ENCODE data around the gene SLC6A11. TPM values are rescaled to one million over a fixed set of nuclear protein-coding genes. Genes with fewer than 3 reads are reported as not detected.

The SLC6A11 gene
- polyA plus RNA-seq (2012; ENCODE audit: missing spikeins): not detected

DNA sequence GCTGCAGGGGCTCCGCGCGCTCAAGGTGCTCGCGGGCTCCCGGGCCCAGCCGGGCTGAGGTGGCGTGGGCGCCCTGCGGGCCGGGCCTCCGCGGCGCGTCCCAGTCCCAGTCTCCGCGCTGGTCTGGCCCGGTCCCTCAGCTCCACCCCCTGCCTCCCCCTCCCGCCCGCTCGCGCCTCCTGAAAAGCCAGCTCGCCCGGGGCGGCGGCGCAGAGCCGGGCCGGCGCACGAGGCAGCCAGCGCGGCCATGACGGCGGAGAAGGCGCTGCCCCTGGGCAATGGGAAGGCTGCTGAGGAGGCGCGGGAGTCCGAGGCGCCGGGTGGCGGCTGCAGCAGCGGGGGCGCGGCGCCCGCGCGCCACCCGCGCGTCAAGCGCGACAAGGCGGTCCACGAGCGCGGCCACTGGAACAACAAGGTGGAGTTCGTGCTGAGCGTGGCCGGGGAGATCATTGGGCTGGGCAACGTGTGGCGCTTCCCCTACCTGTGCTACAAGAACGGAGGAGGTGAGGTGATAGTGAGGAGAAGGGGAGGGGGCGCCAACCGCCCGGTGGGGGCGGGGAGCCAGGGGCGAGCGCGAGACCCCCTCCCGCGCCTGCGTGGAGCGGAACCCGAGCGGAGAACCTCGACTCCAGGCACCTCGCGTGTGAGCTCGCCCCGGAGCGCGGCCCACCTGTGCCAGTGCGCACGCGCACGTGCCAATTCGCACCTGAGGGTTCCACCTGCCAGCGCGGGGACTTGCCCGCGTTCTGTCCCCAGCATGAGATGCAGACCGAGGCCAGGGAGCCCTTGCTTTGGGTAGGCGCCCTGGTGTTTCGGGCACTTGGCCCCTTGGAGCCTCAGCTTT, at the start of gene SLC6A11:
Gene SLC6A11, plus strand, starts transcription at position 210 of the 844 bp plus-strand sequence. Its CDS starts 38 bp downstream, at position 248.
- FAIRE-seq (no peak), DNase-seq (ENCODE audit: insufficient read length) (no peak)

DNA sequence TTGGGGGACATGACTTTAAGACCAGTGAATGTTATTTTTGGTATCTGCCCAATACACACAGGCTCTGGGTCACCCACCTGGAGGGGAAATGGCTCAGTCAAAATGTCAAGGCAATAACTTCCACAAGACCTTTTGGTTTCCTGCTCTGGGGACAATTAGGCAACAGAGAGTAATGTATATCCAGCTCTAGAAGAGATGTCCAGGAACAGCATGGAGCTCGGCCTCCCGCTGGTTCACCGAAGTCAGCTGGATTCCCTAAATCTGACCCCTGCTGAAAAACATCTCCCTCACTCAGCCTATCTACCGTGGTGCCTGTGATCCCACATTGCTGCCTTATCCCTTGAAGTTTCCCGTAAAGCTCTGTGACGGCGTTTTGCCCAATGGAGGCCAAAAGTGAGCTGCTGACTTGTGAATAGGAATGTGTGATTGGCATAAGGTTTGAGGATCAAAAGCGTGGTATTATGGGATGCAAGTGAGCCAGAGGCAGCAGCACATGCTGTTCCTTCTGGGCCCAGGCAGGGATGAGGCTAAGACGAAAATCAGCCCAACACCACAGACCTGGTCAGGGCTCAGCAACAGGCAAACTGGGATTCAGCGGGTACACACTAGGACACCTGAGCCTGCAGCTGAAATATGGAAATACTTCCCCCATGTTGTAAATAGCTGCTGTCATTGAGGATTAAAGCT, 47.2 kb upstream of the SLC6A11 start:
- FAIRE-seq (no peak), DNase-seq (ENCODE audit: insufficient read length) (no peak)
- TF ChIP-seq TAF1 (IDR thresholded peaks at IDR 0.05; ENCODE audit: borderline replicate concordance, low read depth, low read length) (no peak), POLR2A (IDR thresholded peaks at IDR 0.05; ENCODE audit: low read depth, low read length) (no peak), POLR2AphosphoS5 (IDR thresholded peaks at IDR 0.05; ENCODE audit: low read depth, low read length) (no peak)

More for the DNA sequence above, at the start of gene SLC6A11:
- TF ChIP-seq POLR2AphosphoS5 (IDR thresholded peaks at IDR 0.05; ENCODE audit: low read depth, low read length): no peak
- TF ChIP-seq POLR2A (IDR thresholded peaks at IDR 0.05; ENCODE audit: low read depth, low read length): no peak
- TF ChIP-seq TAF1 (IDR thresholded peaks at IDR 0.05; ENCODE audit: borderline replicate concordance, low read depth, low read length): no peak

DNA sequence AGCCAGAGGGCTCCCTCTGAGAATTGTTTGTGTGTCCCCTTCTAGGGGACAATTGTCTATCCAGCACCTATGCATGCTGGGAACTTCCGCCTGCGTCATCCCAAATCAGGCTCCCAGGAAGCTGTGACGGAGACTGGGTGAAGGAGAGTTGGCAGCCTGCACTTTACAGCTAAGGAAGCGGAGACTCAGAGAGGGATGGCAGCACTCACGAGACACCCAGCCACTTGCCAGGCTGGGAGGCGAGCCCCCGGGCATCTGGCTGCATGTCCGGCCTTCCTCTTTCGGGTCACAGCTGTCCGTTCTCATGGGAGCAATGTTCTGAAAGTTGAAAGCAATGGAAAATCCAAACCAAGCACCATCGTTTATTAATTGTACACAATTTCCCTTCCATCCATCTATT, 45.5 kb upstream of the SLC6A11 start:
- FAIRE-seq (no peak), DNase-seq (ENCODE audit: insufficient read length) (no peak)
- no peak for TF ChIP-seq TAF1 (IDR thresholded peaks at IDR 0.05; ENCODE audit: borderline replicate concordance, low read depth, low read length)
- TF ChIP-seq POLR2A (IDR thresholded peaks at IDR 0.05; ENCODE audit: low read depth, low read length): no peak
- TF ChIP-seq POLR2AphosphoS5 (IDR thresholded peaks at IDR 0.05; ENCODE audit: low read depth, low read length): no peak

DNA sequence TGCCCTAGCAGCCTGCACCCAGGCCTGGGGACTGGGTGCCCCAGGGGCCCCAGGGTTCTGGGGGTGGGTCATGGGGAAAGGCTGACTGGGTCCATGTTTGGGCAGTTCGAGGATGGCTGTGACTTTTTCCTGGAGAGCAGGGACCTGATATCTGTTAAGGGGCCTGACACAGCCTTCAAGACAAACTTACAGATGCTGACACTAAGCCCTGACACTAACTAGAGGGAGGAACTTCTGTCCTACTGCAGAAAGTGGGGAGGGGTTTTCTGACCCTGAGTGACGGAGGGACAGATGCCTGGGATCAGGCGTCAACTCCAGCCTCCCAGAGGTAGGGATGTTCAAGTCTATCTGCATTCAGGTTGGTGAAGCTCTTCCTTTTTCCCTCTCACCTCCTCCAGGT, 45.0 kb upstream of the SLC6A11 start:
- FAIRE-seq: no peak
- DNase-seq (ENCODE audit: insufficient read length): no peak
- TF ChIP-seq POLR2A (IDR thresholded peaks at IDR 0.05; ENCODE audit: low read depth, low read length) (no peak), POLR2AphosphoS5 (IDR thresholded peaks at IDR 0.05; ENCODE audit: low read depth, low read length) (no peak), TAF1 (IDR thresholded peaks at IDR 0.05; ENCODE audit: borderline replicate concordance, low read depth, low read length) (no peak)

DNA sequence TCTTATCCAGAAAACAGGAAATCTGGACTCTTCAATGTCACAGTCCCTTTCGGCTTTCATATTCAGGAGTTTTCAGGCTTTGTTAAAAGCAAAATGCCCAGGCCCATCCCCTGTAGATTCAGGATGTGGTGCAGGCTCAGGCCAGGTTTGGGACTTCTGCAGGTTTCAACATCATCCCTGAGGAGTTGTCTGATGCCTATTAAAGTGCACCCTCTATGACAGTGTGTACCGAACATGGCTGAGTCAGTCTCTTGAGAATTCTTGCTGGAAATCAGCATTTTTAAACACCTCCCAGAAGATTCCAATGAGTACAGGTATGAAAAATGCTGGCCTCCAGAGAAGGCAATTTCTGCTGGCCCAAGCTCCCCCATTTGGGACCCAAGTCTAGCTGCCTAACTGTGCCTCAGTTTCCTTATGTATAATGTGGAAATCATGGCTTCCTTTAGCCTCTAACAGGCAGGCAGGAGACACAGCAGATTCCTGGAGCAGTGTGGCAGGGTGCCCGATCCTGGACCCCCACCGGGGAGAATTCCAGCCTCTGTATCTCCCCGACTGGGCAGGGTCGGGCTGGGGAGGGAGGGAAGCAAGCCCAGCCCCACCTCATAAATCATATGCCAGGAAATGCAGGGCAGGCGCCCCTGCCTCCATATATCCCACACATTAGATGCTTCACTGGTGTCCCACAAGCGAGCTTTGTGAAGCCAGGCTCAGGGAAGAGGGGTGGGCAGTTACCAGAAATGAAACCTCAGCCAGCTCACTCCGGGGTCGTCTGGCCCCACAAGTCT, 44.4 kb upstream of the SLC6A11 start:
- TF ChIP-seq POLR2A (IDR thresholded peaks at IDR 0.05; ENCODE audit: low read depth, low read length): no peak
- no peak for TF ChIP-seq POLR2AphosphoS5 (IDR thresholded peaks at IDR 0.05; ENCODE audit: low read depth, low read length)
- no peak for TF ChIP-seq TAF1 (IDR thresholded peaks at IDR 0.05; ENCODE audit: borderline replicate concordance, low read depth, low read length)
- DNase-seq (ENCODE audit: insufficient read length) (no peak), FAIRE-seq (no peak)

DNA sequence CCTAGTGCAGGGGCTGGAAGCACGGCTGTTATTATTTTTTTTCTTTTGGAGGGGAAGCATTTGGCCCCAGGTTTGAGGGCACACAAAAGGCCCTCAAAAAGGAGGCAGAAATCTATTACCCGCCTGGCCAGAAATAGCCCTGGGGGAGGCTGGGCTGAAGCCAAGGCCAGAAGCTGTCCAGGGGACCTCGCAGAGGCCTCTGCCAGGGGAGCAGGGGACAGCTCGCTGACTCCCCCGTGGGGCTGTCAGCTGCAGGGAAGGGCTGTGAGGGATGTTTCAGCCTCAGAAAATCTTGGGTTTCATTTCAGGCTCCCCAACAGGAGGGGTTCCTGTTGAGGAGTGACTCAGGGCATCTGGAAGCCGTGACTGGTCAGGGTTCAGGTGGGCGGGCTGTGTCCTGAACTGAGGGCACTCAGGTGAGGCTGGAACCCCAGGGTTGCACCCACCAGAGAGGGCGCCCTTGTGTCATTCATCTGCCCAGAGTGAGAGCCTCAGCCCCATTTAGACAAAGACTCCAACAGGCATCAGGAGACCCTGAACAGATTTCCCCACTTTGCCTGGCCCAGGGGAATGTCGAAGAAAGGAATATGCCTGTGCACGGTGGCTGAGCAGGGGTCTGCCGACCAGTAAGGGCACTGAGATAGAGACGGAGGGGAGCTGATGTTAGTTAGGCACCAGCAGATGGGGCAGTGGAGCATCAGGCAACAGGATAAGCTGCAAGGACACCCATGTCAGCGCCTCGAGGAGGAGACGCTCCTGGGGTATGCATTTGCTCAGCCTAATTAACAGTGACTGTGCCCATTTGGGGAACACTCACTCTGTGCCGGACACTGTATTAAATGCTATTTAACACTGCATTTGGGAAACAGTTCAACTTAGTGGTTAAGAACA, 43.5 kb upstream of the SLC6A11 start:
- FAIRE-seq (no peak), DNase-seq (ENCODE audit: insufficient read length) (no peak)
- TF ChIP-seq TAF1 (IDR thresholded peaks at IDR 0.05; ENCODE audit: borderline replicate concordance, low read depth, low read length): no peak
- TF ChIP-seq POLR2A (IDR thresholded peaks at IDR 0.05; ENCODE audit: low read depth, low read length): no peak

DNA sequence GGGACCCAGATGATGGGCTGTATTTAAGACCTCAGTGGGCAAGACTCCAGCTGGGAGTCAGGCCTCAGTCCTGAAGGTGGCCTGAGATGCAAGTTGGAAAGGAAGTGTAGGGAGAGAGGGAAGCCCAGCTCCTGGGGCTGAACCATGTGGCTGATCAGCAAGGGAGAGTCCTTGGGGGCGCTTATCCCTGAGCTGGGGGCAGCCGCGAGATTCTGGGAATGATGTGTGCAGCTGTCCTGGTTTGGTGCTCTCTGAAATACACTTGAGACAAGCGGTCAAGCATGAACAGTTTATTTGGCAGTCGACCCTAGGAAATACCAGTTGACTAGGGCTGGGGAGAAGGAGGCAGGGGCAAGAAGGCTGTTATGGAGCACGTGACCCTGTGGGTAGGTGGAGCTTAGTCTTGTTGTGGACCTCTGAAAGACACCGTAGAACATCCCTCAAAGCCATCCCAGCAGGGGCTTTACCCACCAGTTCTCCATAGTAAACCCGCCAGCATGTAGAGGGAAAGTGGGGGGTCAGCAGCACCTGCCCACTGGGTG, 41.8 kb upstream of the SLC6A11 start:
- TF ChIP-seq TAF1 (IDR thresholded peaks at IDR 0.05; ENCODE audit: borderline replicate concordance, low read depth, low read length) (no peak), POLR2A (IDR thresholded peaks at IDR 0.05; ENCODE audit: low read depth, low read length) (no peak), POLR2AphosphoS5 (IDR thresholded peaks at IDR 0.05; ENCODE audit: low read depth, low read length) (no peak)
- no peak for FAIRE-seq
- no peak for DNase-seq (ENCODE audit: insufficient read length)

DNA sequence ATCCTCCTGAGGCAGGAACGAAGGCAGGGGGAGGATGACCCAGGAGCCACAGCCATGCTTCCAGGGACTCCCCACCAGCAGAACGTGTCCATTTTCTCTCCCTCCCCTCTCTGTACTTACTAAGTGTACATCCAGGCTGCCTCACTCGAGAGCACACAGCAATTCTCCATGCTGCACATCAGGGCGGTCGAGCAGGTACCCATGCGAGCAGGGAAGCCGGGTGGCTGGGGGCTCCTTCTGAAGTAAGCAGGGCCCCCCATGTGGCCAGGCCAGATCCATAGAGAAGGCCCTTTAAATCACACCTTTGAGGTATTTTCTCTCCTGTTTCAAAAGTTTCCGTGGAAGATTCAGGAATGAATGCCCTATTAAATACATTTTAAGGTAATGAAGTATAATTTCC, 41.2 kb upstream of the SLC6A11 start:
- no peak for FAIRE-seq
- TF ChIP-seq POLR2A (IDR thresholded peaks at IDR 0.05; ENCODE audit: low read depth, low read length): no peak
- no peak for TF ChIP-seq POLR2AphosphoS5 (IDR thresholded peaks at IDR 0.05; ENCODE audit: low read depth, low read length)
- TF ChIP-seq TAF1 (IDR thresholded peaks at IDR 0.05; ENCODE audit: borderline replicate concordance, low read depth, low read length): no peak

DNA sequence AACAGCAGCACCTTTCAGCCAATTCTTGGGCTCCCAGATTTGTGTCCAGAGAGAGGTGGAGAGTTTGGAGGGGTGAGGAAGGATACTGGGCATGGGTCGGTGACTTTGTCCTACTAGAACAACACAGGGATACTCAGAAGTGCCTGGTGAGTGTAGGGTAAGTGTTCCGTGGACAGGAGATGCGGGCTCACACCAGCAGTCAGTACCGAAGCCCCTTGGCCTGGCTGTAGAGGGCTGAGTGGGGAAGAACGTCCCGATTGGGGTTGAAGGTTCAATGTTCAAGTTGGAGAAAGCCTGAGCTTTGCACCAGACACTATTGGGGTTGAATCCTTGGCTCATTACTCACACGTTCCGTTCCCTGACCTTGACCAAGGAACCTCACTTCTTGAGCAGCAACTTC, 40.8 kb upstream of the SLC6A11 start:
- DNase-seq (ENCODE audit: insufficient read length): no peak
- TF ChIP-seq POLR2AphosphoS5 (IDR thresholded peaks at IDR 0.05; ENCODE audit: low read depth, low read length) (no peak), POLR2A (IDR thresholded peaks at IDR 0.05; ENCODE audit: low read depth, low read length) (no peak), TAF1 (IDR thresholded peaks at IDR 0.05; ENCODE audit: borderline replicate concordance, low read depth, low read length) (no peak)
- no peak for FAIRE-seq

More for the DNA sequence above, 41.2 kb upstream of the SLC6A11 start:
- DNase-seq (ENCODE audit: insufficient read length): no peak

DNA sequence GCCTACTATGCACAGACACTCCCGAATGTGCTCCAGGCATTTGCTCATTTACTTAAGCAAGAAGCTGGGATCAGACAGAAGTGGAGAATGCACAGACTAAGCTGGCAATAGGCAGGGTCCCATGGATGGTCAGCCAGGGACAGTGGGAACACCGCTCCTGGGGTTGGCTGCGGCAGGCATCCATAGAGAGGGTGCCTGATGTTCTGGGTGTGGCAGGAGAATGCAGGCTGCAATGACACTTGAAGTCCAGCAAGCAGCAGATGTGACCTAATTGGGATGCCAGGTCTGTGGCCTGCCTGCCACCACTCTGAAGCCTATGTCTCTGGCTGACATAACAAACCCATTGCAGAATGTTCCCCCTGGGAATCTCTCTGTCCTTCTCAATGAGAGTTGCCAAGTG, 40.2 kb upstream of the SLC6A11 start:
- TF ChIP-seq POLR2A (IDR thresholded peaks at IDR 0.05; ENCODE audit: low read depth, low read length) (no peak), POLR2AphosphoS5 (IDR thresholded peaks at IDR 0.05; ENCODE audit: low read depth, low read length) (no peak), TAF1 (IDR thresholded peaks at IDR 0.05; ENCODE audit: borderline replicate concordance, low read depth, low read length) (no peak)
- FAIRE-seq: no peak
- DNase-seq (ENCODE audit: insufficient read length): no peak

Data from GM12892 (cell line).